ENCODE measurements around the gene ZNF281. TPM values are rescaled to one million over a fixed set of nuclear protein-coding genes. Genes with fewer than 3 reads are reported as not detected.

Gene ZNF281
- total RNA-seq, 1 experiment from 2014 or later = 31.3 TPM

DNA sequence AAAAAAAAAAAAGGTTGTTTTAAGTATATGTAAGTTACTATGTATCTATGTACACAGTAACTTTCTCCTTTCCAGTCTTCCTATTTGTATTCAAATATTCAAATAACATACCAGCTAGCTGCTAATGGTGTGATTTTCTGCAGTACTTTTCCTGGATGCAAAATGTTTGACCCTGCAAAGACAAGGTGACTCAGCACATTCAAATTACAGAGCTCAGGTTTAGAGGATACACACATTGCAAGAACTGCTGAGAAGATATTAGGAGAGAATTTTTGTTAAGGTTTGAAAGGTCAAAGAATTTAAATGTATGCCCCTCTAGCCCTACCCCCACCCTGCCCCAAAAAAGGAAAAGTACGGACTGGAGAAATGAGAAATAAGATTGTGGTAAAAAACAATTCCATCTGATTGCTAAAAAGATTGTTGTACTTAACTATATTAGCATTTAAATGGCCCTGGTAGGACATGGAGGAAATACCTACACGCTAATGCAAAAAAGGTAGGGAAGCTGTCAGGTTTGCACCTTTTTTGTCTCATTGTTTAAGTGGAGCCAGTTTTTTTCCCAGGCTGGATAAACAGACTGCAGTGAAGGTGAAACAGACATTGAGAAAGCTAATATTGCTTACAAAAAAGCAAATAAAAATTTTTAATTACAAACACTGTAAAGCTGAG, 45.6 kb downstream of the ZNF281 start:
- Histone ChIP-seq H3K36me3 (ENCODE audit: control insufficient read depth, insufficient read depth, low read length) (no peaks in the 10 kb centered on the region; the same call in 1 of the 2 replicates), H3K27me3 (replicated peaks; ENCODE audit: control insufficient read depth, insufficient read depth, low read length) (no peaks in the 10 kb centered on the region), H3K9me3 (no peaks in the 10 kb centered on the region), H3K4me1 (peaks cover 23% of the 10 kb centered on the region), H3K4me3 (ENCODE audit: low read depth, low read length) (no peak overlapping the region)
- peaks cover 31% of the 10 kb centered on the region for H3K4me1 Mint-ChIP-seq (ENCODE audit: low read depth, unreplicated experiment)
- H3K27ac Mint-ChIP-seq (ENCODE audit: unreplicated experiment) = no peak overlapping the region
- intact Hi-C loops (cut with micrococcal nuclease; ENCODE audit: unreplicated experiment) = no loop called here
- H3K9me3 Mint-ChIP-seq (ENCODE audit: unreplicated experiment) = no peaks in the 10 kb centered on the region
- TF ChIP-seq, protein P1, sequence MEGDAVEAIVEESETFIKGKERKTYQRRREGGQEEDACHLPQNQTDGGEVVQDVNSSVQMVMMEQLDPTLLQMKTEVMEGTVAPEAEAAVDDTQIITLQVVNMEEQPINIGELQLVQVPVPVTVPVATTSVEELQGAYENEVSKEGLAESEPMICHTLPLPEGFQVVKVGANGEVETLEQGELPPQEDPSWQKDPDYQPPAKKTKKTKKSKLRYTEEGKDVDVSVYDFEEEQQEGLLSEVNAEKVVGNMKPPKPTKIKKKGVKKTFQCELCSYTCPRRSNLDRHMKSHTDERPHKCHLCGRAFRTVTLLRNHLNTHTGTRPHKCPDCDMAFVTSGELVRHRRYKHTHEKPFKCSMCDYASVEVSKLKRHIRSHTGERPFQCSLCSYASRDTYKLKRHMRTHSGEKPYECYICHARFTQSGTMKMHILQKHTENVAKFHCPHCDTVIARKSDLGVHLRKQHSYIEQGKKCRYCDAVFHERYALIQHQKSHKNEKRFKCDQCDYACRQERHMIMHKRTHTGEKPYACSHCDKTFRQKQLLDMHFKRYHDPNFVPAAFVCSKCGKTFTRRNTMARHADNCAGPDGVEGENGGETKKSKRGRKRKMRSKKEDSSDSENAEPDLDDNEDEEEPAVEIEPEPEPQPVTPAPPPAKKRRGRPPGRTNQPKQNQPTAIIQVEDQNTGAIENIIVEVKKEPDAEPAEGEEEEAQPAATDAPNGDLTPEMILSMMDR (IDR thresholded peaks at IDR 0.05; ENCODE audit: insufficient read depth in 1 of 2, low read depth in 1 of 2, low read length in 1 of 2, severe bottlenecking in 1 of 2, unreplicated experiment in 1 of 2) = no peak
- no TSS peak for BruUV-seq (replicated peaks)
- H3K36me3 Mint-ChIP-seq (ENCODE audit: insufficient read depth, unreplicated experiment) = no peaks in the 10 kb centered on the region
- H3K27me3 Mint-ChIP-seq (ENCODE audit: insufficient read depth, unreplicated experiment) = no peaks in the 10 kb centered on the region
- no peak for DNase-seq
- CTCF ChIA-PET = interaction anchor here (0.7 kb wide), 1 partner anchor 170 kb away, joined by 4 read pairs; no protein-coding TSS in a partner anchor
- POLR2A ChIA-PET = no interaction called here
- H3K4me3 Mint-ChIP-seq (ENCODE audit: unreplicated experiment) = no peak overlapping the region

- DNase-seq = no peak
- H3K4me1 ChIP-seq = peaks cover 18% of the 10 kb centered on the region; the same call in 1 of the 2 replicates
- H3K27me3 Mint-ChIP-seq (ENCODE audit: insufficient read depth, unreplicated experiment) = no peaks in the 10 kb centered on the region
- H3K4me3 Mint-ChIP-seq (ENCODE audit: unreplicated experiment) = no peak overlapping the region
- POLR2A ChIA-PET = no interaction called here
- no peak overlapping the region for H3K27ac Mint-ChIP-seq (ENCODE audit: unreplicated experiment)
- intact Hi-C loops (cut with micrococcal nuclease; ENCODE audit: unreplicated experiment) = no loop called here
- H3K36me3 ChIP-seq (ENCODE audit: control insufficient read depth, insufficient read depth, low read length) = no peaks in the 10 kb centered on the region; the same call in 1 of the 2 replicates
- H3K4me1 Mint-ChIP-seq (ENCODE audit: low read depth, unreplicated experiment) = peaks cover 23% of the 10 kb centered on the region
- TF ChIP-seq, protein P1 (IDR thresholded peaks at IDR 0.05; ENCODE audit: insufficient read depth in 1 of 2, low read depth in 1 of 2, low read length in 1 of 2, severe bottlenecking in 1 of 2, unreplicated experiment in 1 of 2) = no peak
- H3K9me3 Mint-ChIP-seq (ENCODE audit: unreplicated experiment) = no peaks in the 10 kb centered on the region
- no peaks in the 10 kb centered on the region for H3K27me3 ChIP-seq (replicated peaks; ENCODE audit: control insufficient read depth, insufficient read depth, low read length)
- no peaks in the 10 kb centered on the region for H3K9me3 ChIP-seq
- BruUV-seq (replicated peaks) = no TSS peak
- no peaks in the 10 kb centered on the region for H3K36me3 Mint-ChIP-seq (ENCODE audit: insufficient read depth, unreplicated experiment)
- CTCF ChIA-PET = no interaction called here
- no peak overlapping the region for H3K4me3 ChIP-seq (ENCODE audit: low read depth, low read length)
These were observed 46.4 kb downstream of the ZNF281 start for GRCh38 chr1:200363264-200363933.

DNA sequence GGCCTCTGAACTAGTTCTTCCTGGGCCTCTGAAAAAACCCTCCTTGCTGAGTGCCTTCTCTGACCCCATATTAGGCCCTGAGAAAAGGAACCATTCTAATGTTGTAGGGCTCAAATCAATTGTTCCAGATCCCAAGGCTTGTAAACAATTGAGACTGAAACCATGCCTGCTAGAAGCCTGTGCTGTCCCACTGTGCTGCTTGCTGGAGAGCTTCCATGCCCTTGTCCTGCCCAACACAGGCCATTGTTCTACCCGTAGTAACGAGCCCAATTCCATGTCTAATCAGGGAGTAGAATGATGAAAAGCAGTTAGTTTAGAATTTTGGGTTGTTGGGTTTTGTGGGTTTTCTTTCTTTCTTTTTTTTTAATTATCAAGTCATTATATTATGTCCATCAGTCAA, 47.4 kb downstream of the ZNF281 start:
- ChIA-PET POLR2A (no interaction called here), CTCF (no interaction called here)
- H3K4me1 Mint-ChIP-seq (ENCODE audit: low read depth, unreplicated experiment) = peaks cover 13% of the 10 kb centered on the region
- intact Hi-C loops (cut with micrococcal nuclease; ENCODE audit: unreplicated experiment) = no loop called here
- H3K9me3 Mint-ChIP-seq (ENCODE audit: unreplicated experiment) = no peaks in the 10 kb centered on the region
- H3K27me3 Mint-ChIP-seq (ENCODE audit: insufficient read depth, unreplicated experiment) = no peaks in the 10 kb centered on the region
- Histone ChIP-seq H3K27me3 (replicated peaks; ENCODE audit: control insufficient read depth, insufficient read depth, low read length) (no peaks in the 10 kb centered on the region), H3K9me3 (no peaks in the 10 kb centered on the region), H3K36me3 (ENCODE audit: control insufficient read depth, insufficient read depth, low read length) (no peaks in the 10 kb centered on the region; the same call in 1 of the 2 replicates), H3K4me3 (ENCODE audit: low read depth, low read length) (no peak overlapping the region), H3K4me1 (peaks cover 10% of the 10 kb centered on the region; the same call in 1 of the 2 replicates)
- no peak overlapping the region for H3K27ac Mint-ChIP-seq (ENCODE audit: unreplicated experiment)
- no peak overlapping the region for H3K4me3 Mint-ChIP-seq (ENCODE audit: unreplicated experiment)
- H3K36me3 Mint-ChIP-seq (ENCODE audit: insufficient read depth, unreplicated experiment) = no peaks in the 10 kb centered on the region
- DNase-seq = no peak
- TF ChIP-seq, protein P1 (IDR thresholded peaks at IDR 0.05; ENCODE audit: insufficient read depth in 1 of 2, low read depth in 1 of 2, low read length in 1 of 2, severe bottlenecking in 1 of 2, unreplicated experiment in 1 of 2) = no peak
- BruUV-seq (replicated peaks) = no TSS peak
